Measurements from ENCODE around the gene USP9X.
"Not testable (repeated sequence)": the region's sequence is repeated elsewhere in the genome, so short reads cannot be mapped to it uniquely, and the experiment has no call there.

DNA sequence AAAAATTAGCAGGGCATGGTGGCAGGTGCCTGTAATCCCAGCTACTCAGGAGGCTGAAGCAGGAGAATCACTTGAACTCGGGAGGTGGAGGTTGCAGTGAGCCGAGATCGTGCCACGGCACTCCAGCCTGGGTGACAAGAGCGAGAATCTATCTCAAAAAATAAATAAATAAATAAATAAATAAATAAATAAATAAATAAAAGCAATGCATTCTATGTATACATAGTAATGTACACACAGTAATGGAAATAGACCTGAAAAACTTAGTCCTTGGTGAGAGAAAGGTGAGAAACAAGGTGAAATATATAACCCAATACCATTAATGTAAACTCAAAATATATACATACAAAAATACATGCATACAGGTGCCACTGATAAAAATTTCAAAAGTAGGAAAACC, 197.1 kb downstream of the USP9X start:
- TF ChIP-seq, protein P1, sequence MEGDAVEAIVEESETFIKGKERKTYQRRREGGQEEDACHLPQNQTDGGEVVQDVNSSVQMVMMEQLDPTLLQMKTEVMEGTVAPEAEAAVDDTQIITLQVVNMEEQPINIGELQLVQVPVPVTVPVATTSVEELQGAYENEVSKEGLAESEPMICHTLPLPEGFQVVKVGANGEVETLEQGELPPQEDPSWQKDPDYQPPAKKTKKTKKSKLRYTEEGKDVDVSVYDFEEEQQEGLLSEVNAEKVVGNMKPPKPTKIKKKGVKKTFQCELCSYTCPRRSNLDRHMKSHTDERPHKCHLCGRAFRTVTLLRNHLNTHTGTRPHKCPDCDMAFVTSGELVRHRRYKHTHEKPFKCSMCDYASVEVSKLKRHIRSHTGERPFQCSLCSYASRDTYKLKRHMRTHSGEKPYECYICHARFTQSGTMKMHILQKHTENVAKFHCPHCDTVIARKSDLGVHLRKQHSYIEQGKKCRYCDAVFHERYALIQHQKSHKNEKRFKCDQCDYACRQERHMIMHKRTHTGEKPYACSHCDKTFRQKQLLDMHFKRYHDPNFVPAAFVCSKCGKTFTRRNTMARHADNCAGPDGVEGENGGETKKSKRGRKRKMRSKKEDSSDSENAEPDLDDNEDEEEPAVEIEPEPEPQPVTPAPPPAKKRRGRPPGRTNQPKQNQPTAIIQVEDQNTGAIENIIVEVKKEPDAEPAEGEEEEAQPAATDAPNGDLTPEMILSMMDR (IDR thresholded peaks at IDR 0.05): not testable (repeated sequence)
- not testable (repeated sequence) for TF ChIP-seq POLR2A (IDR thresholded peaks at IDR 0.05)

Data from adrenal gland (tissue), 5 donors.